ENCODE results near the gene MYH9.
"Not testable (repeated sequence)": the region's sequence is repeated elsewhere in the genome, so short reads cannot be mapped to it uniquely, and the experiment has no call there.

DNA sequence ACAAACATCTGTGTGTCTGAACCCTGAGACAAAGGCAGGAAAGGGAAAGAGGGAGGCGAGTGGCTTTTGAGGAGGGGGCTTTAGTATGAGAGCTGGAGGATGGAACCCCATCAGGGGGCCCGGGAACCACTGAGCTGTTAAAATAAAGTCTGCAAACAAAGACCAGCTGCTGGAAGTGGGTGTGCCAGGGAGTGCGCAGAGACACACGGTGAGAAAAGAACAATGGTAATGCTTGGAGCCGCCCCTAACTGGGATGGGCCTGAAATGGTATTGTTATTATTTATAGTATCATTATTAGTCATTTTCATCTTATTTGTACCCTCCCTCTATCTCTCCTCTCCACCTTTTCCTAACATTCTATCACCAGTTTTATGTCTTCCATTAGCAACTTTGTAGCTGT is 132.2 kb downstream of the MYH9 start:
- TF ChIP-seq TARDBP (IDR thresholded peaks at IDR 0.05); SP1 (IDR thresholded peaks at IDR 0.05); CTBP1 (IDR thresholded peaks at IDR 0.05; ENCODE audit: borderline replicate concordance); FOXM1 (IDR thresholded peaks at IDR 0.05; ENCODE audit: borderline replicate concordance); FOXA1 (IDR thresholded peaks at IDR 0.05); L3MBTL2 (conservative IDR thresholded peaks at IDR 0.05); BHLHE40 (IDR thresholded peaks at IDR 0.05; ENCODE audit: borderline replicate concordance); ELF4 (IDR thresholded peaks at IDR 0.05): not testable (repeated sequence)

Data from HEK293T (cell line).